H4 (cell line): ENCODE measurements around the gene PLPPR3. TPM values are rescaled to one million over a fixed set of nuclear protein-coding genes. Genes with fewer than 3 reads are reported as not detected.
"Not testable (repeated sequence)": the region's sequence is repeated elsewhere in the genome, so short reads cannot be mapped to it uniquely, and the experiment has no call there.

ENCODE experiments used
- DNase-seq: peaks from one replicate; pipeline ENCODE4 v3.0.0-alpha.2; 2015; ENCODE audit warnings: low spot score
- total RNA-seq: library from RNA; depleted of rRNA; stranded (reverse); fragments of >200 nt; shearing (Covaris generic); gene quantifications from 2 replicates; pipeline ENCODE4 v1.2.3, GENCODE V29; 2014

The PLPPR3 gene
- total RNA-seq, 1 experiment from 2014 or later: 0.14 TPM

GRCh38 chr19:829129-829758 is 7.5 kb upstream of the PLPPR3 start:
- DNase-seq: no peak

- no peak for DNase-seq
These were observed 6.1 kb upstream of the PLPPR3 start, which contains the start of gene AZU1 for GRCh38 chr19:827710-828321. Gene AZU1, plus strand, starts transcription at chr19:827837. Its CDS starts 10 bp downstream, at chr19:827847.

DNA sequence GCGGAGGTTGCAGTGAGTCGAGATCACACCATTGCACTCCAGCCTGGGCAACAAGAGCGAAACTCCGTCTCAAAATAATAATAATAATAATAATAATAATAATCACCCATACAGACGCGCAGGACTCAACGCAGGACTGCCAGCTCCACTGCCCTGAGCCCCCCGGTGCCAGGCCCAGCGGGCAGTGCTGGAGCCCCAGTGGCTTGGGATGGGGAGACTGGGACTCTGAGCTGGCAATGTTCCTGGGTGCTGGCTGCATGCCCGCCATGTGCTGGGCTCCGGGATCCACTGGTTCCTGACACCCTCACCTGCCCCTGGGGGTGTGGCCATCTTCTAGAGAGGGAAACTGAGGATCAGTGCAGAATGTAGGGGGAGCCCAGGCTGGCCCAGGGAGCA is 5.6 kb upstream of the PLPPR3 start:
- DNase-seq: no peak

DNA sequence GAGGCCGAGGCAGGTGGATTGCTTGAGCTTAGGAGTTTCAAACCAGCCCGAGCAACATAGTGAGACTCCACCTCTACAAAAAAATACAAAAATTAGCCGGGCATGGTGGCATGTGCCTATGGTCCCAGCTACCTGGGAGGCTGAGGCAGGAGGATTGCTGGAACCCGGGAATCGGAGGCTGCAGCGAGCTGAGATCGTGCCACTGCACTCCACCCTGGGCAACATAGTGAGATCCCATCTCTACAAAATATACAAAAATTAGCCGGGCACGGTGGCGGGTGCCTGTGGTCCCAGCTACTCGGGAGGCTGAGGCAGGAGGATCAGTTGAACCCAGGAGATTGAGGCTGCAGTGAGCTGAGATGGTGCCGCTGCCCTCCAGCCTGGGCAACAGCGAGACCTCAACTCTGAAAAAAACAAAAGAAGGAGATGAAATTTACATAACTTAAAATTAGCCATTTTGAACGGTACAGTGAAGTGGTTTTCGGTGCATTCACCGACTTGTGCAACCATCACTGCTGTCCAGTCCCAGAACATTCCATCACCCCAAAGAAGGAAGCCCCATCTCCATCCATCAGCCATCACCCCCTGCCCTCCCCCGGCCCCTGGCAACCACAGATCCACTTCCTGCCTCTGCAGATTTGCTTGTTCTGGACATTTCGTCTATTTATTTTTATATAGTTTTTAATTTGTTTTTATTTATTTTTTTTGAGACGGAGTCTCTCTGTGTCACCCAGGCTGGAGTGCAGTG is 4.3 kb upstream of the PLPPR3 start:
- DNase-seq: no peak

DNA sequence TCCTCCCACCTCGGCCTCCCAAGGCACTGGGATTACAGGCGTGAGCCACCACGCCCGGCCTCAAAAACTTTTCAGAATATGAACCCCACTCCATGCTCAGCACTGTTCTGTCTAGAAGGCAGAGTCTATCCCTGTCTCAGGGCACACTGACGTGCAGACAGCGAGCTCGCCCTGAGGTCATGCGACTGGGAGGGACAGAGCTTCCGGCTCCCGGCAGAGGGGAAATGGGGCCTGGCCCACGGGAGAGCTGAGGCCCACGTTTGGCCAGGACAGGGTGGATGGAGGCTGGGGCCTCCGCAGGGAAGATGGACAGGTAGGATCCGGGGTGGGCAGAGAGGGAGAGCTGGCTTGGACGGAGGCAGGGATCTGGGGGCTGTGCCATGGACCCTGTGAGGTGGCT is 3.1 kb upstream of the PLPPR3 start:
- no peak for DNase-seq

- DNase-seq: peak; percentile 43
These were observed 1.9 kb upstream of the PLPPR3 start for GRCh38 chr19:823565-824121.

DNA sequence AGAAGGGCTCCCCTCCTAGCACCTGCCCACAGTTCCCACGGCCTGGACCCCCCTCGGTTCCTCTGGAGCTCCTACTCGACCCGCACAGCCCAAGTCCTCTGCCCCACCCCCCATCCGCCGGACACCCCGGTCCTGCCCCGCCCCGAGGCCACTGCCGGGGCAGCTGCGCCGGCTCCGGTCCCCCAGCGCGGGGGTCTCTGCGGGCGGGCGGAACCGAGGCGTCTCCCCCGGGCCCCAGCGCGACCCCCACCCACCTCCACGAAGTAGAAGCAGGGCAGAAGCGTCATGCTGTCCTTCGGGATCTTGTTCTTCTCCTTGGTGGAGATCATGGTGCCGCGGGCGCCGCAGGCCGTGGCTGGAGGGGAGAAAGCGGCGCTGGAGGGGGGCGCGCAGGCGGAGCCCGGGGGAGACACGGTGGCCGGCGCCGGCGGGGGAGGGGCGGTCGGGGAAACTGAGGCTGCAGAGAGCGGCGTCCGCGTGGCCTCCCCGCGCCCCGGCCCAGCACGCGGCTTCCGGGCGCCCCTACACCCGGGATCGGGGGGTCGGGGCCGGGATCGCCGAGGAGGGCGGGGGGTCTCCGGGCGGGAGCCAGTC is 427 bp downstream of the PLPPR3 start:
- no peak for DNase-seq

DNA sequence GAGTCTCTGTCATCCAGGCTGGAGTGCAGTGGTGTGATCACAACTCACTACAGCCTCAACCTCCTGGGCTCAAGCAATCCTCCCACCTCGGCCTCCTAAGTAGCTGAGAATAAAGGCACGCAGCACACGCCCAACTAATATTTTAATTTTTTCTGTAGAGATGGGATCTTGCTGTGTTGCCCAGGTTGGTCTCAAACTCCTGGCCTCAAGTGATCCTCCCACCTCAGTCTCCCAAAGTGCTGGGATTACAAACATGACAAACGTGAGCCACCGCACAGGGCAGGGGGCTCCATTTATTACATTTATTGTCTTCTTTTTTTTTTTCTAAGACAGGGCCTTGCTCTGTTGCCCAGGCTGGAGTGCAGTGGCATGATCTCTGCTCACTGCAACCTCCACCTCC is 1.5 kb downstream of the PLPPR3 start:
- DNase-seq: not testable (repeated sequence)

DNA sequence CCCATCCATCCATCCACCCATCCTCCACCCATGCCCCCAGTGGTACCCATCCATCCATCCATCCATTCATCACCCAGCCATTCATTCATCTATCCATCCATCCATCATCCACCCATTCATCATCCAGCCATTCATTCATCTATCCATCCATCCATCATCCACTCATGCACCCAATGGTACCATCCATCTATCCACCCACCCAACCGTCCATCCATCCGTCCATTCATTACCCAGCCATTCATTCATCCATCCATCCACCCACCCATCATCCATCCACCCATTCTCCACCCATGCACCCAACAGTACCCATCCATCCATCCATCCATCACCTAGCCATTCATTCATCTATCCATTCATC is 5.3 kb downstream of the PLPPR3 start:
- DNase-seq: no peak

DNA sequence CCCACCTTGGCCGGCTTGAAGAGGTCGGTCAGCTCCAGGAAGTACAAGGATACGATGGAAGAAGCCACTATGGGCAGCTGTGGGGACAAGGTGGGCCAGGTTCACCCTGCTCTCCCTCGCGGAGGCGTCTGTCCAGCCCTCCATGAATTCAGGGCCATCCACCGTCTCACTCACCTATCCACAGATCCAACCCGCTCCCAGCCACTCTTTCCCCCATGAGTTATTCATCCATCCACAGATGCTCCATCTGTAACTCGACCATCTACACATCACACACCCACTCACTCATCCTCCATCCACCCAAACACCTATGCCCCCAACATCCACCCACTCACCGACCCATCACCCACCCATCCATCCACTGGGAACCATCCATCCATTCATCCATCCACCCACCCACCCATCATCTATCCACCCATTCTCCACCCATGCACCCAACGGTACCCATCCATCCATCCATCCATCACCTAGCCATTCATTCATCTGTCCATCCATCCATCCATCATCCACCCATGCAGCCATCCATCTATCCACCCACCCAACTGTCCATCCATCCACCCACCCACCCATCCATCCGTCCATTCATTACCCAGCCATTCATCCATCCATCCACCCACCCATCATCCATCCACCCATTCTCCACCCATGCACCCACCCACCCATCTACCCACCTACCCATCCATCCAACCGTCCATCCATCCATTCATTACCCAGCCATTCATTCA is 5.8 kb downstream of the PLPPR3 start:
- no peak for DNase-seq

DNA sequence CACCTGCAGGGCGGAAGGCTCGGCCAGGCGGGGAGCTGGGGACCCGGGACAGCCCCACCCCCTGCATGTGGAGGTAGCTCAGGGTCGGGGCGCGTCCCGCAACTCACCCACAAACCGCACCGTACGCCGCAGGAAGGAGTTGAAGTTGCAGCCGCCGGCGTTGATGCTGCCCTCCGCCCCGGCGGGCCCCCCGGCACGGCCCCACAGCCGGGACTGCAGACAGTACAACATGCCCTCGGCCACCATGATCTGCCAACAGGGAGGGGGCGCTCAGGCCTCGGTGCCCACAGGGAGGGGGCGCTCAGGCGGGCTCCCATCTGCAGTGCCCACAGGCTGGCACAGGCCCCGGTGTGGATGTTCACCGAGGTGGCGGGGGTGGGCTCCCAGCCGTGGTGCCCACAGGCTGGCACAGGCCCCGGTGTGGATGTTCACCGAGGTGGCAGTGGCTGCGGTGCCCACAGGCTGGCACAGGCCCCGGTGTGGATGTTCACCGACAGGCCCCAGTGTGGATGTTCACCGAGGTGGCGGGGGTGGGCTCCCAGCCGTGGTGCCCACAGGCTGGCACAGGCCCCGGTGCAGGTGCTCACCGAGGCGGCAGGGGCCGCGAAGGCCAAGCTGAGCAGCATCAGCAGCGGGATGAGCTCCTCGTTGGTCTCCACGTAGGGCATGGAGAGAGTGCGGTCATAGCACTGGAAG is 6.5 kb downstream of the PLPPR3 start:
- DNase-seq: no peak

- no peak for DNase-seq
These were observed 7.3 kb downstream of the PLPPR3 start for GRCh38 chr19:814152-815078.

DNA sequence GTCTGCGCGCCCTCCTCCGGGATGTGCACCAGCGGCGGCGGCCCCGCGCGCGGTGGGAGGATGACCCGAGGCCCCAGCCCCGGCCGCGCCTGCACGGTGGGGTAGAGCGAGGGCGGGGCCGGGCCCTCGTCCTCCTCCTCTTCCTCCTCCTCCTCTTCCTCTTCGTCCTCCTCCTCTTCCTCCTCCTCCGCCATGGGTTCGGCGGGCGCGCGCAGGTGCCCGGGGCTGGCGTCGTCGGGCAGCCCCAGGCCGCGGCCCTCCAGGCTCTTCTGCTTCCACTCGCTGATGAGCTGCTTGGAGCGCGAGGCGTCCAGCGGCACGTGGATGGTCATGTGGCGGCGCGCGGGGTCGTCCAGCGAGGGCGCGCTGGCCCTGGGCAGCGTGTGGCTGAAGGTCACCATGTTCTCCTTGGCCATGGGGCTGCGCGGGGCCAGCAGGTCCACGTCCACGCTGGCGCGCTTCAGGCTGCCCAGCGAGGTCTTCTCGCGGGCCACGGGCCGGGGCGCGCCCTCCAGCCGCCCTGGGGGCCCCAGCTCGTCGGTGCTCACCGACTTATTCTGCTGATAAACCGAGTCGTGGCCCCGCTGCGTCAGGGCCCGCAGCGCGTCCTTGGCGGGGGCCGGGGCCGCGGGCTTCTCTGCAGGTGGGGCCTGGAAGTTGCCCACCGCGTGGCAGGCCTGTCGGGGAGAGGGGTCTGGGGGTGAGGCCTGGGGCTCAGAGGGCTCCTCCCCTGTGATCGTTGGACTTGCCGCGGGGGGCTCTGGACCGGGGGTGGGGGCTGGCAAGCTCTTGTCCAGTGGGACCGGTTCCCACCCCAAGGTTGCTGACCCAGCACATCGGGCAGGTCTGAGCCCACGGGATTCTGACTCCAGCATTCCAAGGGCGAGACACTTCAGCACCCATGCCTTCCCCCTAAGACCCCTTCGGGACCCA is 8.3 kb downstream of the PLPPR3 start:
- no peak for DNase-seq

DNA sequence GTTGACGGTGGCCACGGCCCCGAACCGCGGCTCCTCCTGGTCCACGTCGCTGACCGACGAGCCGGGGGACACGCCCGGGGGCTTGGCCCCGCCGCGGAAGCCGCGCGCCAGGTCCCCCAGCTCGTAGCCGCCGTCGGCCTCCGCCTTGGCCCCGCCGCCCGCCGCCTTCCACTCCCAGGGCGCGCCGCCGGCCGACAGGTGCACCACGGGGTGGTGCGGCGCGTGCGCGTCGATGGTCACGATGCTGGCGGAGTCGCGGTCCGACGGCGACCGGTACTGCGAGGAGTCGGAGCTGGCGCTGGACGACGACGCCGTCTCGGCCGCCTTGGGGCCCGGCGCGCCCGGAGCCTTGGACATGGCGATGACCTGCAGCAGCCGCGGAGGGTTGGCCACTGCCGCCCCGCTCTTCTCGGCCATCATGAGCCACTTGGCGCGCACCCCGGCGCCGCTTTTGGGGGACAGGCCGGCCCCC is 9.0 kb downstream of the PLPPR3 start:
- no peak for DNase-seq

DNA sequence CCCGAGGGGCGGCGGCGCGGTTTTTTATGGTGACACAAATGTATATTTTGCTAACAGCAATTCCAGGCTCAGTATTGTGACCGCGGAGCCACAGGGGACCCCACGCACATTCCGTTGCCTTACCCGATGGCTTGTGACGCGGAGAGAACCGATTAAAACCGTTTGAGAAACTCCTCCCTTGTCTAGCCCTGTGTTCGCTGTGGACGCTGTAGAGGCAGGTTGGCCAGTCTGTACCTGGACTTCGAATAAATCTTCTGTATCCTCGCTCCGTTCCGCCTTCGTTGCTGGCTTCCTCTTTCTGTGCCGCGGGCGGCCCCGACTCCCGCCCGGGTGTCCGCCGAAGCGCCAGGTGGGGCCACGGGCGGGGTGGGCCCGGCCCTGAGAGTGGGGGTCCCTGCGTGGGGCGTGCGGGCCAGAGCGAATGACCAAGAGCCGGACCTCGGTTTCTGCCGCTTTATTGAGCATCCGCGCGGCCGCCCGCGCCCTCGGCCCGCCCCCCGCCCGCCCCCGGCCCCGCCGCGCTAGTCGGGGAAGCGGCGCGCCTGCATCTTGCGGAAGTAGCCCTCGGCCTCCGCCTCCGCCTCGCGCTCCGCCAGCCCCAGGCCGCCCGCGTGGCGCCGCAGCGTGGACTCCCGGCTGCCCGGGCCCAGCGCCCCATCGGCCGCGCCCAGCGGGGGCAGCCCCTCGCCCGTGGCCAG is 9.6 kb downstream of the PLPPR3 start:
- DNase-seq: no peak

DNA sequence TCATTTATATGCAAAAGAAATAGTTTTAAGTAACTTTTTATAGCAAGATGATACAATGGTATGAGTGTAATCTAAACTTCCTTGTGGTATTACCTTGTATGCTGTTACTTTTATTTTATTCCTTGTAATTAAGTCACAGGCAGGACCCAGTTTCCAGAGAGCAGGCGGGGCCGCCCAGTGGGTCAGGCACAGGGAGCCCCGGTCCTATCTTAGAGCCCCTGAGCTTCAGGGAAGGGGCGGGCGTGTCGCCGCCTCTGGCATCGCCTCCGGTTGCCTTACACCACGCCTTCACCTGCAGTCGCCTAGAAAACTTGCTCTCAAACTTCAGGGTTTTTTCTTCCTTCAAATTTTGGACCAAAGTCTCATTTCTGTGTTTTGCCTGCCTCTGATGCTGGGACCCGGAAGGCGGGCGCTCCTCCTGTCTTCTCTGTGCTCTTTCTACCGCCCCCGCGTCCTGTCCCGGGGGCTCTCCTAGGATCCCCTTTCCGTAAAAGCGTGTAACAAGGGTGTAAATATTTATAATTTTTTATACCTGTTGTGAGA is 10.2 kb downstream of the PLPPR3 start:
- DNase-seq: no peak

GRCh38 chr19:810883-811489 is 10.8 kb downstream of the PLPPR3 start:
- DNase-seq: no peak
